Peyer's patch (tissue), 4 donors: ENCODE data around the gene RAX2. TPM values are rescaled to one million over a fixed set of nuclear protein-coding genes. Genes with fewer than 3 reads are reported as not detected.

Source experiments
- DNase-seq, 3 donors: peaks; one replicate each; pipeline ENCODE4 v3.0.0-alpha.2; 2017 to 2019
- H3K27ac ChIP-seq, 4 donors: fragments of 200-600 bp; sonication (generic); one replicate each; pipeline ENCODE4 v1.5.1; 2016 to 2019
- H3K27me3 ChIP-seq, 2 donors: fragments of 200-600 bp; sonication (generic); one replicate each; pipeline ENCODE4 v1.5.1; 2019
- H3K36me3 ChIP-seq, 3 donors: fragments of 200-600 bp; sonication (generic); one replicate each; pipeline ENCODE4 v1.5.1; 2016 to 2019
- H3K4me1 ChIP-seq, 4 donors: fragments of 200-600 bp; sonication (generic); one replicate each; pipeline ENCODE4 v1.5.1; 2016 to 2019
- H3K4me3 ChIP-seq, 4 donors: fragments of 200-600 bp; sonication (generic); 1 replicate in 3 of 4; 2 replicates in 1 of 4; pipeline ENCODE4 v1.5.1; 2016 to 2019; ENCODE audit warnings: mild to moderate bottlenecking in 1 of 4
- H3K9me3 ChIP-seq, 4 donors: fragments of 200-600 bp; sonication (generic); one replicate each; pipeline ENCODE4 v1.5.1; 2016 to 2019; ENCODE audit warnings: mild to moderate bottlenecking in 1 of 4
- POLR2A ChIP-seq, 2 donors: fragments of 450-650 bp; IDR thresholded peaks; one replicate each; pipeline ENCODE4 v1.5.1; 2017; ENCODE audit warnings: antibody characterized with exemption in 2 of 2, mild to moderate bottlenecking in 2 of 2, moderate library complexity in 2 of 2
- small RNA-seq, 2 donors: library from RNA; depleted of rRNA; stranded (forward); fragments of <200 nt; gene quantifications; one replicate each; pipeline ENCODE3, GENCODE V24; 2016
- total RNA-seq, 4 donors: library from RNA; depleted of rRNA; stranded (reverse); fragments of >200 nt; gene quantifications; one replicate each; pipeline ENCODE4 v1.1.0, GENCODE V29; 2016
- TF ChIP-seq, protein P1 (sequence below), 6 experiments: fragments of 450-650 bp in 4 of 6; fragments of 200-600 bp in 2 of 6; sonication (generic) in 1 of 6; IDR thresholded peaks; one replicate each; pipeline ENCODE4 v1.5.1; 2017 to 2019; ENCODE audit warnings: antibody characterized with exemption in 6 of 6, mild to moderate bottlenecking in 3 of 6, moderate library complexity in 1 of 6

Gene RAX2
- total RNA-seq, 4 donors from 2014 or later: not detected

GRCh38 chr19:3719868-3720267 lies 52.2 kb downstream of the RAX2 start:
- H3K4me3 ChIP-seq: peak overlapping the region in 1 of 4 donors; percentile 27
- no peaks in the 10 kb centered on the region for H3K36me3 ChIP-seq
- peaks cover 0 to 8% of the 10 kb centered on the region in 2 donors for H3K27me3 ChIP-seq
- H3K27ac ChIP-seq: peak overlapping the region in 3 of 4 donors; percentile 82 to 93 (median 90)
- H3K9me3 ChIP-seq: no peaks in the 10 kb centered on the region
- peaks cover 0 to 34% (median 9%) of the 10 kb centered on the region in 4 donors for H3K4me1 ChIP-seq
- DNase-seq: no peak
- TF ChIP-seq, protein P1, sequence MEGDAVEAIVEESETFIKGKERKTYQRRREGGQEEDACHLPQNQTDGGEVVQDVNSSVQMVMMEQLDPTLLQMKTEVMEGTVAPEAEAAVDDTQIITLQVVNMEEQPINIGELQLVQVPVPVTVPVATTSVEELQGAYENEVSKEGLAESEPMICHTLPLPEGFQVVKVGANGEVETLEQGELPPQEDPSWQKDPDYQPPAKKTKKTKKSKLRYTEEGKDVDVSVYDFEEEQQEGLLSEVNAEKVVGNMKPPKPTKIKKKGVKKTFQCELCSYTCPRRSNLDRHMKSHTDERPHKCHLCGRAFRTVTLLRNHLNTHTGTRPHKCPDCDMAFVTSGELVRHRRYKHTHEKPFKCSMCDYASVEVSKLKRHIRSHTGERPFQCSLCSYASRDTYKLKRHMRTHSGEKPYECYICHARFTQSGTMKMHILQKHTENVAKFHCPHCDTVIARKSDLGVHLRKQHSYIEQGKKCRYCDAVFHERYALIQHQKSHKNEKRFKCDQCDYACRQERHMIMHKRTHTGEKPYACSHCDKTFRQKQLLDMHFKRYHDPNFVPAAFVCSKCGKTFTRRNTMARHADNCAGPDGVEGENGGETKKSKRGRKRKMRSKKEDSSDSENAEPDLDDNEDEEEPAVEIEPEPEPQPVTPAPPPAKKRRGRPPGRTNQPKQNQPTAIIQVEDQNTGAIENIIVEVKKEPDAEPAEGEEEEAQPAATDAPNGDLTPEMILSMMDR (IDR thresholded peaks at IDR 0.05): no peak
- TF ChIP-seq POLR2A (IDR thresholded peaks at IDR 0.05): no peak

Small RNAs within 50 kb of the gene (small RNA-seq; reads per million reads assigned to genes)
- 0 reads per million in 2 donors for gene AC005777.1

Other genes starting within 250 kb of the RAX2 start
- gene TEKTIP1, start 233.1 kb downstream of the RAX2 start, total RNA-seq: 10 to 100 TPM in 1 of 4 donors, 1 to 10 TPM in 2, not detected in 1; 1.8 to 11.1 (median 2.4) TPM
- 100 to 1,000 TPM in 2 of 4 donors, 10 to 100 TPM in 2; 76.5 to 146 (median 104) TPM for gene MFSD12, start 214.6 kb downstream of the RAX2 start, total RNA-seq
- gene HMG20B, start 199.3 kb downstream of the RAX2 start, total RNA-seq: 100 to 1,000 TPM in 2 of 4 donors, 10 to 100 TPM in 2; 70.4 to 236 (median 117) TPM
- gene GIPC3, start 186.8 kb downstream of the RAX2 start, total RNA-seq: 1 to 10 TPM in 2 of 4 donors, under 1 TPM in 2; 0.13 to 5.8 (median 0.70) TPM
- 1 to 10 TPM in 2 of 4 donors, under 1 TPM in 1, not detected in 1; 0.80 to 5.0 (median 1.6) TPM for gene TBXA2R, start 165.4 kb downstream of the RAX2 start, total RNA-seq
- 10 to 100 TPM; 21.2 to 60.2 (median 33.3) TPM for gene CACTIN, start 145.4 kb downstream of the RAX2 start, total RNA-seq
- gene PIP5K1C, start 71.8 kb downstream of the RAX2 start, total RNA-seq: 10 to 100 TPM; 22.6 to 27.2 (median 26.1) TPM
- 100 to 1,000 TPM in 3 of 4 donors, 10 to 100 TPM in 1; 93.3 to 364 (median 286) TPM for gene TJP3, start 63.8 kb downstream of the RAX2 start, total RNA-seq
- 10 to 100 TPM; 28.5 to 48.1 (median 41.8) TPM for gene APBA3, start 10.5 kb downstream of the RAX2 start, total RNA-seq
- 10 to 100 TPM; 21.4 to 58.5 (median 47.2) TPM for gene MRPL54, start 9.5 kb downstream of the RAX2 start, total RNA-seq
- 10 to 100 TPM in 1 of 4 donors, 1 to 10 TPM in 3; 2.5 to 13.1 (median 5.6) TPM for gene MATK, start 14.2 kb upstream of the RAX2 start, total RNA-seq
- gene ZFR2, start 96.8 kb upstream of the RAX2 start, total RNA-seq: not detected
- under 1 TPM in 2 of 4 donors, not detected in 2; 0.13 to 0.47 TPM for gene ATCAY, start 108.5 kb upstream of the RAX2 start, total RNA-seq
- gene NMRK2, start 160.8 kb upstream of the RAX2 start, total RNA-seq: not detected
- 100 to 1,000 TPM in 1 of 4 donors, 10 to 100 TPM in 3; 61.3 to 106 (median 88.1) TPM for gene DAPK3, start 198.9 kb upstream of the RAX2 start, total RNA-seq
- 1,000 to 10,000 TPM in 3 of 4 donors, 100 to 1,000 TPM in 1; 914 to 1,425 (median 1,203) TPM for gene EEF2, start 213.2 kb upstream of the RAX2 start, total RNA-seq
- 10 to 100 TPM; 15.9 to 47.9 (median 24.2) TPM for gene PIAS4, start 235.5 kb upstream of the RAX2 start, total RNA-seq